Measurements from ENCODE around the gene ENPEP.

GRCh38 chr4:110540581-110540980, 64.6 kb downstream of the ENPEP start:
- TF ChIP-seq CTCF (IDR thresholded peaks at IDR 0.05): no peak
- no peak for TF ChIP-seq POLR2A (IDR thresholded peaks at IDR 0.05)

Data from esophagus squamous epithelium (tissue), 4 donors.